K562 (cell line): Measurements from ENCODE around the gene ASCL3. TPM values are rescaled to one million over a fixed set of nuclear protein-coding genes. Genes with fewer than 3 reads are reported as not detected.
A peak's percentile ranks its signal among the peaks of the same experiment; 100 is the strongest.

Experiments used
- CREM ChIP-seq: IDR thresholded peaks from 2 replicates; pipeline ENCODE4 v1.6.1; 2014; ENCODE audit warnings: antibody characterized with exemption, low read depth
- FOSL1 ChIP-seq: fragments of 200-800 bp; sonication (Bioruptor generic); conservative IDR thresholded peaks from 2 replicates; pipeline ENCODE4 v1.6.1; 2016; ENCODE audit warnings: missing genetic modification characterization, missing compliant biosample characterization
- KHSRP ChIP-seq: fragments of 450-650 bp; IDR thresholded peaks from 2 replicates; pipeline ENCODE4 v1.6.1; 2017
- NBN ChIP-seq: fragments of 450-650 bp; IDR thresholded peaks from 2 replicates; pipeline ENCODE4 v1.6.1; 2016; ENCODE audit warnings: low read depth, mild to moderate bottlenecking
- NEUROD1 ChIP-seq: fragments of 150-350 bp; IDR thresholded peaks from 2 replicates; pipeline ENCODE4 v1.6.1; 2014; ENCODE audit warnings: borderline replicate concordance, low read length, low read depth; ENCODE audit not compliant: partially characterized antibody
- RAD21 ChIP-seq, 2 experiments: fragments of 250-450 bp in 1 of 2; fragments of 450-650 bp in 1 of 2; sonication (Bioruptor Pico) in 1 of 2; formaldehyde crosslinking in 1 of 2; IDR thresholded peaks in 1 of 2; conservative IDR thresholded peaks in 1 of 2; 2 replicates each; pipeline versions ENCODE4 v1.4.0 to v1.8.0; 2020 to 2022; ENCODE audit warnings: mild to moderate bottlenecking in 2 of 2, moderate library complexity in 1 of 2
- RCOR1 ChIP-seq, 2 experiments: IDR thresholded peaks; 2 replicates each; pipeline ENCODE4 v1.6.1; 2012; ENCODE audit warnings: low read depth in 2 of 2, low read length in 2 of 2, borderline replicate concordance in 1 of 2, improper control_type of control experiment in 1 of 2
- RNF2 ChIP-seq: sonication (generic); IDR thresholded peaks from 2 replicates; pipeline ENCODE4 v1.6.1; 2016
- polyA plus RNA-seq, 8 experiments: library from polyadenylated mRNA; depleted of rRNA in 4 of 8; stranded (reverse) in 5 of 8; unstranded in 3 of 8; fragments of >200 nt; fragmentation: Nextera tagmentation in 2 of 8; fragmentation: Illumina TruSeq in 1 of 8; extraction: Ambion mirVana in 2 of 8; extraction: Trizol in 1 of 8; gene quantifications; 2 replicates each; pipeline versions ENCODE4 v1.2.1 to v1.2.3, GENCODE V29; 2011 to 2014; ENCODE audit warnings: inconsistent platforms in 1 of 8, missing spikeins in 1 of 8
- total RNA-seq, 7 experiments: library from RNA; depleted of rRNA in 6 of 7; stranded (reverse); fragments of >200 nt in 6 of 7; fragmentation: Illumina TruSeq in 2 of 7; extraction: Trizol in 2 of 7; gene quantifications; 2 replicates each; pipeline versions ENCODE4 v1.2.1 to v1.2.3, GENCODE V29; 2011 to 2021; ENCODE audit warnings: low replicate concordance in 1 of 7
- TF ChIP-seq, protein P1 (sequence below): fragments of 450-650 bp; formaldehyde crosslinking; IDR thresholded peaks from 2 replicates; pipeline ENCODE4 v1.4.0; 2020; ENCODE audit warnings: mild to moderate bottlenecking, mixed read lengths
- TF ChIP-seq, protein P2 (sequence below): sonication (generic); IDR thresholded peaks from 2 replicates; pipeline ENCODE4 v1.6.1; 2016
- TF ChIP-seq, protein P3 (sequence below), 2 experiments: fragments of 450-650 bp; formaldehyde crosslinking in 1 of 2; IDR thresholded peaks; 2 replicates each; pipeline versions ENCODE4 v1.4.0 to v1.6.1; 2014 to 2020; ENCODE audit warnings: mild to moderate bottlenecking in 2 of 2, borderline replicate concordance in 1 of 2, low read depth in 1 of 2
- TF ChIP-seq, protein P4 (sequence below): fragments of 450-650 bp; formaldehyde crosslinking; IDR thresholded peaks from 2 replicates; pipeline ENCODE4 v1.4.0; 2022; ENCODE audit warnings: mild to moderate bottlenecking, moderate library complexity
- TF ChIP-seq, protein P5 (sequence below), 2 experiments: fragments of 450-650 bp in 1 of 2; sonication (generic) in 1 of 2; formaldehyde crosslinking in 1 of 2; IDR thresholded peaks in 1 of 2; conservative IDR thresholded peaks in 1 of 2; 2 replicates each; pipeline versions ENCODE4 v1.6.1 to v1.8.1; 2016 to 2023; ENCODE audit warnings: mild to moderate bottlenecking in 2 of 2, moderate library complexity in 2 of 2, inconsistent platforms in 1 of 2, missing genetic modification reagents in 1 of 2

ASCL3 gene
- total and polyA plus RNA-seq, 9 of the 15 experiments (the other 6 are each of a cell fraction or from before 2014, with no cell fraction given): not detected

DNA sequence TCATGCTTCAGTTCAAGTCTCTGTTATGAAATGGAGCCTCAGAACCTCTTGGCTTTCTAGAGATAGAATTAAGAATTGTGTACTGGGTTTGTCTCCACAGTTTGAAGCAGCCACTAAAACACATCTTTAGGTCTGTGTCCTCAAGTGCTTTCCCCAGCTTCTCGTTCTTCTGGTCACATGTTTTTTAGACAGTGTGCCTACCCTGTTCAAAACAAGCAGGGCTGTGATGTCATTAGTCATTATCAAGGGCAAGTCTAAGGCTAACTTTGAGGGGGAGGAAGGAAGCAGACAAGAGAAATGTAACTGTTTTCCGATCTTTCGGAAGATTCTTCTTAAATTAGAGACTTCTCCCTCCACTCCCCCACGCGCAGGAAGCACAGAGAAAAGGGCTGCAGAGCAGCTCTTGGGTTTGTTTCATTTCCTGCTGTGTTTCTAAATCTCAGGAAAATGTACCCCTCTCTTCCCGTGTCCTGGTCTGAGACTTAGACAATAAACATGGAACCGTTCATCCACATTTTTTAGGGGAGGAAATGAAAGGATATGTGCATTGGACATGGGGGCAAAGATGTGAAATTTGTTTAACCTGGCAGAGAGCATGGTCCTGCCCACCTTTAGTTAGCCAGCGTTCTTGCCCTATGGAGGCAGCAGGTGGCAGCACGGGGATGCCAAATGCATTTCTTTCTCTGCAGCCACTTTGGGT lies 28.7 kb downstream of the ASCL3 start (continued):
- TF ChIP-seq, protein P1, sequence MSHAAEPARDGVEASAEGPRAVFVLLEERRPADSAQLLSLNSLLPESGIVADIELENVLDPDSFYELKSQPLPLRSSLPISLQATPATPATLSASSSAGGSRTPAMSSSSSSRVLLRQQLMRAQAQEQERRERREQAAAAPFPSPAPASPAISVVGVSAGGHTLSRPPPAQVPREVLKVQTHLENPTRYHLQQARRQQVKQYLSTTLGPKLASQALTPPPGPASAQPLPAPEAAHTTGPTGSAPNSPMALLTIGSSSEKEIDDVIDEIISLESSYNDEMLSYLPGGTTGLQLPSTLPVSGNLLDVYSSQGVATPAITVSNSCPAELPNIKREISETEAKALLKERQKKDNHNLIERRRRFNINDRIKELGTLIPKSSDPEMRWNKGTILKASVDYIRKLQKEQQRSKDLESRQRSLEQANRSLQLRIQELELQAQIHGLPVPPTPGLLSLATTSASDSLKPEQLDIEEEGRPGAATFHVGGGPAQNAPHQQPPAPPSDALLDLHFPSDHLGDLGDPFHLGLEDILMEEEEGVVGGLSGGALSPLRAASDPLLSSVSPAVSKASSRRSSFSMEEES (CRISPR knock-in tag): peak; percentile 15; the same call in 1 of the 2 replicates
- no peak for TF ChIP-seq KHSRP
- TF ChIP-seq, protein P2, sequence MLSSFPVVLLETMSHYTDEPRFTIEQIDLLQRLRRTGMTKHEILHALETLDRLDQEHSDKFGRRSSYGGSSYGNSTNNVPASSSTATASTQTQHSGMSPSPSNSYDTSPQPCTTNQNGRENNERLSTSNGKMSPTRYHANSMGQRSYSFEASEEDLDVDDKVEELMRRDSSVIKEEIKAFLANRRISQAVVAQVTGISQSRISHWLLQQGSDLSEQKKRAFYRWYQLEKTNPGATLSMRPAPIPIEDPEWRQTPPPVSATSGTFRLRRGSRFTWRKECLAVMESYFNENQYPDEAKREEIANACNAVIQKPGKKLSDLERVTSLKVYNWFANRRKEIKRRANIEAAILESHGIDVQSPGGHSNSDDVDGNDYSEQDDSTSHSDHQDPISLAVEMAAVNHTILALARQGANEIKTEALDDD: peak; percentile 76
- TF ChIP-seq, protein P3, sequence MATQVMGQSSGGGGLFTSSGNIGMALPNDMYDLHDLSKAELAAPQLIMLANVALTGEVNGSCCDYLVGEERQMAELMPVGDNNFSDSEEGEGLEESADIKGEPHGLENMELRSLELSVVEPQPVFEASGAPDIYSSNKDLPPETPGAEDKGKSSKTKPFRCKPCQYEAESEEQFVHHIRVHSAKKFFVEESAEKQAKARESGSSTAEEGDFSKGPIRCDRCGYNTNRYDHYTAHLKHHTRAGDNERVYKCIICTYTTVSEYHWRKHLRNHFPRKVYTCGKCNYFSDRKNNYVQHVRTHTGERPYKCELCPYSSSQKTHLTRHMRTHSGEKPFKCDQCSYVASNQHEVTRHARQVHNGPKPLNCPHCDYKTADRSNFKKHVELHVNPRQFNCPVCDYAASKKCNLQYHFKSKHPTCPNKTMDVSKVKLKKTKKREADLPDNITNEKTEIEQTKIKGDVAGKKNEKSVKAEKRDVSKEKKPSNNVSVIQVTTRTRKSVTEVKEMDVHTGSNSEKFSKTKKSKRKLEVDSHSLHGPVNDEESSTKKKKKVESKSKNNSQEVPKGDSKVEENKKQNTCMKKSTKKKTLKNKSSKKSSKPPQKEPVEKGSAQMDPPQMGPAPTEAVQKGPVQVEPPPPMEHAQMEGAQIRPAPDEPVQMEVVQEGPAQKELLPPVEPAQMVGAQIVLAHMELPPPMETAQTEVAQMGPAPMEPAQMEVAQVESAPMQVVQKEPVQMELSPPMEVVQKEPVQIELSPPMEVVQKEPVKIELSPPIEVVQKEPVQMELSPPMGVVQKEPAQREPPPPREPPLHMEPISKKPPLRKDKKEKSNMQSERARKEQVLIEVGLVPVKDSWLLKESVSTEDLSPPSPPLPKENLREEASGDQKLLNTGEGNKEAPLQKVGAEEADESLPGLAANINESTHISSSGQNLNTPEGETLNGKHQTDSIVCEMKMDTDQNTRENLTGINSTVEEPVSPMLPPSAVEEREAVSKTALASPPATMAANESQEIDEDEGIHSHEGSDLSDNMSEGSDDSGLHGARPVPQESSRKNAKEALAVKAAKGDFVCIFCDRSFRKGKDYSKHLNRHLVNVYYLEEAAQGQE (IDR thresholded peaks at IDR 0.05; ENCODE audit: borderline replicate concordance): peak; percentile 44; the same call in 1 of the 2 replicates
- TF ChIP-seq, protein P3 (CRISPR knock-in tag; IDR thresholded peaks at IDR 0.05; ENCODE audit: low read depth): no peak
- peak; percentile 62; the same call in 1 of the 2 replicates for TF ChIP-seq RNF2
- TF ChIP-seq CREM: peak; percentile 86
- no peak for TF ChIP-seq NEUROD1
- peak; percentile 38; the same call in 1 of the 2 replicates for TF ChIP-seq FOSL1 (tag)
- TF ChIP-seq NBN: no peak
- TF ChIP-seq, protein P4, sequence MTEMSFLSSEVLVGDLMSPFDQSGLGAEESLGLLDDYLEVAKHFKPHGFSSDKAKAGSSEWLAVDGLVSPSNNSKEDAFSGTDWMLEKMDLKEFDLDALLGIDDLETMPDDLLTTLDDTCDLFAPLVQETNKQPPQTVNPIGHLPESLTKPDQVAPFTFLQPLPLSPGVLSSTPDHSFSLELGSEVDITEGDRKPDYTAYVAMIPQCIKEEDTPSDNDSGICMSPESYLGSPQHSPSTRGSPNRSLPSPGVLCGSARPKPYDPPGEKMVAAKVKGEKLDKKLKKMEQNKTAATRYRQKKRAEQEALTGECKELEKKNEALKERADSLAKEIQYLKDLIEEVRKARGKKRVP (CRISPR knock-in tag): no peak
- TF ChIP-seq, protein P5, sequence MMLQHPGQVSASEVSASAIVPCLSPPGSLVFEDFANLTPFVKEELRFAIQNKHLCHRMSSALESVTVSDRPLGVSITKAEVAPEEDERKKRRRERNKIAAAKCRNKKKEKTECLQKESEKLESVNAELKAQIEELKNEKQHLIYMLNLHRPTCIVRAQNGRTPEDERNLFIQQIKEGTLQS (IDR thresholded peaks at IDR 0.05): peak; percentile 61
- TF ChIP-seq, protein P5 (CRISPR knock-in tag; conservative IDR thresholded peaks at IDR 0.05): no peak
- TF ChIP-seq RAD21 (CRISPR knock-in tag; conservative IDR thresholded peaks at IDR 0.05 in 1 of 2, IDR thresholded peaks at IDR 0.05 in 1 of 2): peak; percentile 55 to 61
- 0 out of 4 replicates have a peak, but pooled peaks of 1 of the 2 experiments have one; percentile 11 for TF ChIP-seq RCOR1 (IDR thresholded peaks at IDR 0.05; ENCODE audit: borderline replicate concordance in 1 of 2, low read depth in 2 of 2, low read length in 2 of 2)
